HUES64 (cell line): ENCODE data around the gene LITAFD.

Experiments
- H3K27ac ChIP-seq: 2 replicates; pipeline ENCODE4 v1.7.0; 2013; ENCODE audit warnings: low read depth, low read length, inconsistent platforms
- H3K27me3 ChIP-seq: 2 replicates; pipeline ENCODE4 v1.6.1; 2013; ENCODE audit warnings: mild to moderate bottlenecking, low read length; ENCODE audit not compliant: insufficient read depth
- H3K36me3 ChIP-seq: 2 replicates; pipeline ENCODE4 v1.6.1; 2013; ENCODE audit warnings: mild to moderate bottlenecking, low read length; ENCODE audit not compliant: insufficient read depth
- H3K4me1 ChIP-seq: 2 replicates; pipeline ENCODE4 v1.6.1; 2013; ENCODE audit warnings: mild to moderate bottlenecking, low read length, moderate library complexity; ENCODE audit not compliant: insufficient read depth
- H3K4me3 ChIP-seq: 2 replicates; pipeline ENCODE4 v1.5.1; 2013; ENCODE audit warnings: mild to moderate bottlenecking, low read length, moderate library complexity
- H3K9ac ChIP-seq: 2 replicates; pipeline ENCODE4 v1.6.1; 2013; ENCODE audit warnings: mild to moderate bottlenecking, low read depth, low read length
- H3K9me3 ChIP-seq: 2 replicates; pipeline ENCODE4 v1.6.1; 2013; ENCODE audit warnings: low read depth, low read length; ENCODE audit not compliant: insufficient read depth
- WGBS: fragments of 150-250, 120-280 bp; methylation state at CpG from one replicate; pipeline ENCODE4 v1.1.7; 2013; ENCODE audit warnings: missing lambda C conversion rate; 5-methylcytosine and 5-hydroxymethylcytosine counted together

Gene LITAFD

DNA sequence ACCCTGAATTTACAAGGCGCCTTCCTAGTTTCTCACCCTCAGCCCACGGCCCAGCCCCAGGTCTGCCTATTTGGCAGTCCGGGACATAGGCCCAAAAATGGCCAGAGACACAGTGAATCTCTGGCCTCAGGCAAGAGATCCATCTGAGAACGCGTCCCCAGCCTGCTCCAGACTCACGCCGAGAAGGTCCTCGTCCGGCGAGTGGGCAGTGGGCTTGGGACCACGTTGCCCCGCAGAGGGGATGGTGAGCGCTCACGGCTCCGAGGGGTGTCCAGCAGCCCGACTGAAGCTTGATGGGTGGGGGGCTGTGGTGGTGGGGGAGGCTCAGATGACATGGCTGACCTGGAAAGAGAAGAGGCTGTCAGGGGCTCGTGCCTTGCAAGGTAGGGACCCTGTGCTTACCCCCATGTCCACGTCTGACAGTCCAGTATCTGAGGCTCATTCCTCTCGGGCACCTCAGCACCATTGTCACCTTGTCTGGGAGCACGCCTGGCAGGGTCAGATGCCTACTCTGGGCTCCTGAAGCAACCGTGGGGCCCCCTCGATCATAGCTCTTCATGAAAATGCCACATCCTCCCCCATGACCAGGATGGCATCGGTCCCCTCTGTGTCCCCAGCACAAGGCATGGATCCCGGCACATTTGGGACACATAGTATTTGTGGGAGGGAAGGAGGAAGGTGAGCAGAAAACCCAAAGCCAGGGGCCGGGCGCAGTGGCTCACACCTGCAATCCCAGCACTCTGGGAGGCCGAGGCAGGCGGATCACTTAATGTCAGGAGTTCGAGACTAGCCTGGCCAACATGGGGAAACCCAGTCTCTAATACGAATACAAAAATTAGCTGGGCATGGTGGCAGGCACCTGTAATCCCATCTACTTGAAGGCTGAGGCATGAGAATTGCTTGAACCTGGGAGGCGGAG lies 22.9 kb upstream of the LITAFD start:
- Histone ChIP-seq H3K4me3 (no peak overlapping the region), H3K4me1 (peaks cover 17% of the 10 kb centered on the region), H3K27me3 (no peaks in the 10 kb centered on the region), H3K9me3 (no peaks in the 10 kb centered on the region), H3K36me3 (peaks cover 62% of the 10 kb centered on the region), H3K9ac (no peak overlapping the region), H3K27ac (no peak overlapping the region)
- WGBS: 95% methylated on average over 31 of the region's 31 CpGs

DNA sequence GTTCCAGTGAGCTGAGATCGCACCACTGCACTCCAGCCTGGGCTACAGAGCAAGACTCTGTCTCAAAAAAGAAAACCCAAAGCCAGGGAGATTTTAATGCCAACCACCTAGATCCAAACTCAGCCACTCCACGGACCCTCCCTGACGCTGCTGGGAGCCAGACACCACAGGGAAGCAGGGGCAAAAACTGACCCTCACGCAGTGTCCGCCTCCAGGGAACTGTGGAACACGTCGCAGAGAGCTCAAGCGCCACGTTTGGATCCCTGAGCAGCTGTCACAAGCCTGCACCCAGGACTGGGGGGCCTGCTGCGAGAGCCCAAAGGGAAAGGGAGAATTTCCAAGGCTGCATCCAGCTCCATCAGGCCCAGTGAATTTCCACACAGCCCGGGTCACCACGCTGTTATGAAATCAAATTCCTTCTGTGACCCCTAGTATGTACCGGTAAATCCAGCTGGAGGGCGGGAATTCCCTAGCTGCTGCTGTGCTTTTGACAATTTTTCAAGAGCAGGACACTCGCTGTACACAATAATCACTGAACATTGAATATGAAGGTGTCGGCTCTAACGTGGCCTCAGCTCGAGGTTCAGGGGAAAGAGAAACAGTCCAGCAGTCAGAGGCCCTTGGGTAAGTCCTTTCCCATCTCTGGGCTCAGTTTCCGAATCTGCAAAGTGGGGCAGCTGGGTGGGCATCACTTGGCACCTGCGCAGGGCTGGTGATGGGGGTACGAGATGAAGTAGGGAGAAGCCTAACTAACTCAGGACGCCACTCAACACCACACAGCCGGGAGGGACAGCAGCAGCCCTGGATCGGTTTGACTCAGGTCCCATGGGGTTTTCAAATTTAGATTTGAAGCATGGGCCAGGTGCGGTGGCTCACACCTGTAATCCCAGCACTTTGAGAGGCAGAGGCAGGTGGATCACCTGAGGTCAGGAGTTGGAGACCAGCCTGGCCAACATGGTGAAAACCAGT lies 22.0 kb upstream of the LITAFD start:
- Histone ChIP-seq H3K27ac (no peak overlapping the region), H3K4me3 (no peak overlapping the region), H3K9me3 (no peaks in the 10 kb centered on the region), H3K36me3 (peaks cover 53% of the 10 kb centered on the region), H3K4me1 (peaks cover 26% of the 10 kb centered on the region), H3K9ac (no peak overlapping the region), H3K27me3 (no peaks in the 10 kb centered on the region)
- WGBS: 87% methylated on average over 25 of the region's 25 CpGs

- H3K9ac ChIP-seq: no peak overlapping the region
- H3K9me3 ChIP-seq: no peaks in the 10 kb centered on the region
- H3K27me3 ChIP-seq: no peaks in the 10 kb centered on the region
- peaks cover 37% of the 10 kb centered on the region for H3K4me1 ChIP-seq
- no peak overlapping the region for H3K4me3 ChIP-seq
- WGBS: 88% methylated on average over 14 of the region's 14 CpGs
- no peak overlapping the region for H3K27ac ChIP-seq
- peaks cover 43% of the 10 kb centered on the region for H3K36me3 ChIP-seq
Observed at GRCh38 chr16:8861563-8862308, 20.4 kb upstream of the LITAFD start.

- WGBS: 89% methylated on average over 14 of the region's 14 CpGs
- peaks cover 37% of the 10 kb centered on the region for H3K4me1 ChIP-seq
Observed at GRCh38 chr16:8862309-8863130, 19.6 kb upstream of the LITAFD start.

GRCh38 chr16:8863594-8864424 lies 18.3 kb upstream of the LITAFD start:
- H3K4me1 ChIP-seq: peaks cover 37% of the 10 kb centered on the region
- WGBS: 89% methylated on average over 17 of the region's 17 CpGs
- no peaks in the 10 kb centered on the region for H3K9me3 ChIP-seq
- no peak overlapping the region for H3K9ac ChIP-seq
- H3K4me3 ChIP-seq: no peak overlapping the region
- no peak overlapping the region for H3K27ac ChIP-seq
- no peaks in the 10 kb centered on the region for H3K27me3 ChIP-seq
- H3K36me3 ChIP-seq: peaks cover 28% of the 10 kb centered on the region

More at GRCh38 chr16:8862309-8863130, 19.6 kb upstream of the LITAFD start:
- no peaks in the 10 kb centered on the region for H3K27me3 ChIP-seq
- H3K36me3 ChIP-seq: peaks cover 38% of the 10 kb centered on the region
- H3K9ac ChIP-seq: no peak overlapping the region
- H3K4me3 ChIP-seq: no peak overlapping the region
- H3K9me3 ChIP-seq: no peaks in the 10 kb centered on the region
- no peak overlapping the region for H3K27ac ChIP-seq

GRCh38 chr16:8864480-8865110 lies 17.6 kb upstream of the LITAFD start:
- peak overlapping the region; percentile 15; the same call in 1 of the 2 replicates for H3K9ac ChIP-seq
- peaks cover 20% of the 10 kb centered on the region for H3K36me3 ChIP-seq
- H3K27ac ChIP-seq: peak overlapping the region; percentile 50
- 60% methylated on average over 13 of the region's 13 CpGs for WGBS
- no peak overlapping the region for H3K4me3 ChIP-seq
- peaks cover 41% of the 10 kb centered on the region for H3K4me1 ChIP-seq
- no peaks in the 10 kb centered on the region for H3K27me3 ChIP-seq
- H3K9me3 ChIP-seq: no peaks in the 10 kb centered on the region

DNA sequence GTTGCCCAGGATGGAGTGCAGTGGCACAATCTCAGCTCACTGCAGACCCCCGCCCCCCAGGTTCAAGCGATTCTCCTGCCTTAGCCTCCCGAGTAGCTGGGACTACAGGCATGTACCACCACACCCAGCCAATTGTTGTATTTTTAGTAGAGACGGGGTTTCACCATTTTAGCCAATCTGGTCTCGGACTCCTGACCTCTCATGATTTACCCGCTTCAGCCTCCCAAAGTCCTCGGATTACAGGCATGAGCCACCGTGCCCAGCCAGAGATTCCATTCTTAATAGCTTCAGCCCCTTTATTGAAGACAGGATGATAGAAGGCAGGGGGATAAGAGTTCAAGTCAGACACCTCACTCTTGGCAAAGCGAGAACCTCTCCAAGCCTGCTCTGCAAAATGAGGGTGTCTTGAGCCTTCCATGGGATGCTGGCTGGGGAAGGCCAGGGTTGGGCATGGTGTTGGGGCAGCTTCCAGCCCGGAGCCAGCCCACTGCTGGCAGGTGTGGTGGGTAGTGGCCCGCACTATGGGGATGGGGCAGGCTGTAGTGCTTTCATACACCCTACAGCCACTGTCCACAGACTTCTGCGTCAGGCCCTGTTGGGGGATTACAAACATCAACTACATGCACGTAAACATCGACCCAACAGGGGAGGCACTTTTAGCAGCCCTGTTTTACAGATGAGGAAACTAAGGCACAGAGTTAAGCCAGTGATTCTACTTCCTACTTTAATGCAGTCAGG lies 16.8 kb upstream of the LITAFD start:
- 86% methylated on average over 14 of the region's 14 CpGs for WGBS
- H3K9me3 ChIP-seq: no peaks in the 10 kb centered on the region
- no peak overlapping the region for H3K4me3 ChIP-seq
- peaks cover 41% of the 10 kb centered on the region for H3K4me1 ChIP-seq
- H3K36me3 ChIP-seq: peaks cover 15% of the 10 kb centered on the region
- H3K27ac ChIP-seq: peak overlapping the region; percentile 88; the same call in 1 of the 2 replicates
- no peaks in the 10 kb centered on the region for H3K27me3 ChIP-seq
- no peak overlapping the region for H3K9ac ChIP-seq

DNA sequence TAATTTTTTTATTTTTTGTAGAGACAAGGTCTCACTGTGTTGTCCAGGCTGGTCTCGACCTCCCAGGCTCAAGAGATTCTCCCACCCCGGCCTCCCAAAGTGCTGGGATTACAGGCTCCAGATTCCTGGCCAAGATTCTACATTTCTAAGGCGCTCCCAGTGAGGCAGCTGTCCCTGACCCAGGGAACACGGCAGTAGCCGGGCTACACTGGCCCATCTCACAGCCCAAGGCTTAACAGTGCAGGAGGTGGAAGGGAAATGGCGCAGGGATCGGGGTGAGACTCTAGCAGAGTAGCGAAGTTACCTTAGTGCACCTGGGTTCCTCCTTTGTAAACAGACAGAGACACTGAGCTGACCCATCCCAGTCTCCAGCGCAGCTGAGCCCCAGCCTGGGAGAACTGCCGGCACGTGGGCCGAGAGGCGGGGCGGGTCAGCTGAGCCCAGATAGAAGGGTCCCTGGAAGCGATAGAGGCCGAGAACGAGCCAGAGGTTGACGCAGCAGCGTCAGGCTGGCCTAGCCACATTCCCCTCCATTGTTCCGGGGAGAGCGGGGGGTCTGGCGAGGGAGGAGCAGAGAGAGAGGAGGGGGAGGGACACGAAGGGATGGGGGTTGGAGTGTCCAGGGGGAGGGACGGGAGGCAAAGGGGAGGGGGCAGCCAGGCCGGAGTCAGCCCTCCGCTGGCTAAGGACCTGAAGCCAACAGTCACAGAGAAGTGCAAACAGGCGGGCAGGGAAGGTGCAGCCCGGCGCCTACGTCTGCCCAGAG lies 15.8 kb upstream of the LITAFD start:
- Histone ChIP-seq H3K27me3 (no peaks in the 10 kb centered on the region), H3K27ac (peak overlapping the region; percentile 93), H3K9ac (peak overlapping the region; percentile 92), H3K36me3 (peaks cover 12% of the 10 kb centered on the region), H3K9me3 (no peaks in the 10 kb centered on the region), H3K4me1 (peaks cover 40% of the 10 kb centered on the region), H3K4me3 (peak overlapping the region; percentile 80)
- 13% methylated on average over 30 of the region's 30 CpGs for WGBS
